SK-N-SH (cell line): ENCODE data around the gene FMNL2. TPM values are rescaled to one million over a fixed set of nuclear protein-coding genes. Genes with fewer than 3 reads are reported as not detected.

Experiments used
- CTCF ChIA-PET: fragments of 300-600, 350-600 bp; formaldehyde crosslinking; extraction: SDS; loops from one replicate; lab custom pipeline; 2021; lab: Yijun Ruan, JAX
- POLR2A ChIA-PET: fragments of 350-600 bp; sonication (Branson Sonifier 250); formaldehyde crosslinking; extraction: SDS; loops from one replicate; lab custom pipeline; 2020; ENCODE audit warnings: antibody characterized with exemption, inconsistent platforms; lab: Yijun Ruan, JAX
- DNase-seq: peaks from one replicate; pipeline ENCODE4 v3.0.0; 2012
- H2AFZ ChIP-seq: fragments of 200-600 bp; sonication (generic); 2 replicates; pipeline ENCODE4 v1.8.1; 2016; ENCODE audit warnings: antibody characterized with exemption, mild to moderate bottlenecking, low read depth
- H3F3A ChIP-seq: fragments of 200-600 bp; sonication (generic); replicated peaks from 2 replicates; pipeline ENCODE3; 2016; ENCODE audit warnings: antibody characterized with exemption, mild to moderate bottlenecking; ENCODE audit not compliant: insufficient read depth
- H3K27ac ChIP-seq, 2 experiments: fragments of 200-500 bp in 1 of 2; fragments of 200-600 bp in 1 of 2; sonication (Bioruptor generic) in 1 of 2; sonication (generic), shearing (Covaris generic) in 1 of 2; 2 replicates each; pipeline versions ENCODE4 v1.5.1 to v1.6.1; 2014 to 2016; ENCODE audit warnings: low read depth in 2 of 2, inconsistent platforms in 1 of 2, low read length in 1 of 2, mild to moderate bottlenecking in 1 of 2, mixed read lengths in 1 of 2
- H3K27me3 ChIP-seq: fragments of 200-600 bp; sonication (generic), shearing (Covaris generic); 2 replicates; pipeline ENCODE4 v1.6.1; 2016; ENCODE audit warnings: mixed run types; ENCODE audit not compliant: insufficient read depth
- H3K36me3 ChIP-seq, 2 experiments: fragments of 200-500 bp in 1 of 2; fragments of 200-600 bp in 1 of 2; sonication (Bioruptor generic) in 1 of 2; sonication (generic) in 1 of 2; replicated peaks in 1 of 2; 2 replicates each; pipeline versions ENCODE3 to v1.5.1; 2014 to 2016; ENCODE audit warnings: low read length in 1 of 2, mild to moderate bottlenecking in 1 of 2; ENCODE audit not compliant: insufficient read depth in 2 of 2, control insufficient read depth in 1 of 2
- H3K4me1 ChIP-seq, 2 experiments: fragments of 200-500 bp in 1 of 2; fragments of 200-600 bp in 1 of 2; sonication (Bioruptor generic) in 1 of 2; sonication (generic), shearing (Covaris generic) in 1 of 2; 2 replicates each; pipeline versions ENCODE4 v1.5.1 to v1.6.1; 2014 to 2016; ENCODE audit warnings: low read depth in 1 of 2, low read length in 1 of 2, mixed run types in 1 of 2; ENCODE audit not compliant: insufficient read depth in 2 of 2, control insufficient read depth in 1 of 2
- H3K4me2 ChIP-seq: fragments of 200-600 bp; sonication (generic), shearing (Covaris generic); 2 replicates; pipeline ENCODE4 v1.6.1; 2017; ENCODE audit warnings: mixed run types
- H3K4me3 ChIP-seq, 2 experiments: fragments of 200-500 bp in 1 of 2; fragments of 200-600 bp in 1 of 2; sonication (Bioruptor generic) in 1 of 2; sonication (generic), shearing (Covaris generic) in 1 of 2; 2 replicates each; pipeline versions ENCODE4 v1.5.1 to v1.8.1; 2014 to 2016; ENCODE audit warnings: low read depth in 2 of 2, inconsistent platforms in 1 of 2, low read length in 1 of 2, mild to moderate bottlenecking in 1 of 2, mixed read lengths in 1 of 2, moderate library complexity in 1 of 2
- H3K79me2 ChIP-seq: fragments of 200-600 bp; sonication (generic); 2 replicates; pipeline ENCODE4 v1.8.1; 2017; ENCODE audit warnings: mild to moderate bottlenecking; ENCODE audit not compliant: insufficient read depth
- H3K9ac ChIP-seq: fragments of 200-600 bp; sonication (generic); 2 replicates; pipeline ENCODE4 v1.6.1; 2017; ENCODE audit warnings: mixed run types
- H3K9me2 ChIP-seq: fragments of 200-600 bp; sonication (generic); 2 replicates; pipeline ENCODE4 v1.6.1; 2017; ENCODE audit warnings: mixed run types
- H3K9me3 ChIP-seq: fragments of 200-600 bp; sonication (generic); 2 replicates; pipeline ENCODE4 v1.6.1; 2017; ENCODE audit warnings: mixed run types, mild to moderate bottlenecking, moderate library complexity
- H4K20me1 ChIP-seq: fragments of 200-600 bp; sonication (generic); 2 replicates; pipeline ENCODE4 v1.6.1; 2017; ENCODE audit warnings: mild to moderate bottlenecking, mixed run types; ENCODE audit not compliant: insufficient read depth
- ELF1 ChIP-seq: IDR thresholded peaks from 2 replicates; pipeline ENCODE4 v1.4.0; 2012
- EP300 ChIP-seq, 2 experiments: IDR thresholded peaks; 2 replicates each; pipeline versions ENCODE4 v1.4.0 to v1.6.1; 2012; ENCODE audit warnings: borderline replicate concordance in 1 of 2, low read depth in 1 of 2, low read length in 1 of 2
- EZH2phosphoT487 ChIP-seq: fragments of 200-600 bp; sonication (generic); IDR thresholded peaks from 2 replicates; pipeline ENCODE4 v1.6.1; 2017; ENCODE audit warnings: low read depth, mixed run types, mild to moderate bottlenecking, antibody characterized with exemption, moderate library complexity, borderline replicate concordance
- FOSL2 ChIP-seq: IDR thresholded peaks from 2 replicates; pipeline ENCODE4 v1.4.0; 2012; ENCODE audit warnings: low read depth, mild to moderate bottlenecking, moderate library complexity, borderline replicate concordance
- FOXM1 ChIP-seq: IDR thresholded peaks from 2 replicates; pipeline ENCODE4 v1.4.0; 2012; ENCODE audit warnings: low read depth, mild to moderate bottlenecking
- GATA2 ChIP-seq: sonication (generic); formaldehyde crosslinking; IDR thresholded peaks from 2 replicates; pipeline ENCODE4 v1.5.0; 2020; ENCODE audit warnings: mild to moderate bottlenecking, missing genetic modification reagents
- JUND ChIP-seq: IDR thresholded peaks from 2 replicates; pipeline ENCODE4 v1.4.0; 2012
- MXI1 ChIP-seq: IDR thresholded peaks from 2 replicates; pipeline ENCODE4 v1.6.1; 2012; ENCODE audit warnings: mild to moderate bottlenecking, low read depth, low read length, improper control_type of control experiment
- NFIC ChIP-seq: IDR thresholded peaks from 2 replicates; pipeline ENCODE4 v1.4.0; 2012; ENCODE audit warnings: borderline replicate concordance
- NRF1 ChIP-seq: IDR thresholded peaks from 2 replicates; pipeline ENCODE4 v1.6.1; 2012; ENCODE audit warnings: low read depth, mild to moderate bottlenecking, low read length
- RAD21 ChIP-seq: IDR thresholded peaks from 2 replicates; pipeline ENCODE4 v1.6.1; 2012; ENCODE audit warnings: mild to moderate bottlenecking, low read length
- RCOR1 ChIP-seq: fragments of 150-350 bp; IDR thresholded peaks from 2 replicates; pipeline ENCODE4 v1.6.1; 2017; ENCODE audit warnings: antibody characterized with exemption, low read length
- RFX5 ChIP-seq: IDR thresholded peaks from 2 replicates; pipeline ENCODE4 v1.6.1; 2012; ENCODE audit warnings: mild to moderate bottlenecking, improper control_type of control experiment, low read length
- RXRA ChIP-seq: IDR thresholded peaks from 2 replicates; pipeline ENCODE4 v1.4.0; 2012; ENCODE audit warnings: low read depth, mild to moderate bottlenecking, borderline replicate concordance
- SIN3A ChIP-seq: IDR thresholded peaks from 2 replicates; pipeline ENCODE4 v1.6.1; 2012; ENCODE audit warnings: low read depth, mild to moderate bottlenecking, low read length, moderate library complexity, borderline replicate concordance
- SMC3 ChIP-seq: IDR thresholded peaks from 2 replicates; pipeline ENCODE4 v1.6.1; 2012; ENCODE audit warnings: low read depth, low read length, improper control_type of control experiment
- TAF1 ChIP-seq: IDR thresholded peaks from 2 replicates; pipeline ENCODE4 v1.6.1; 2012; ENCODE audit warnings: low read depth, mild to moderate bottlenecking, low read length, moderate library complexity, borderline replicate concordance
- TCF12 ChIP-seq: IDR thresholded peaks from 2 replicates; pipeline ENCODE4 v1.4.0; 2012
- TEAD4 ChIP-seq: IDR thresholded peaks from 2 replicates; pipeline ENCODE4 v1.4.0; 2012; ENCODE audit warnings: mild to moderate bottlenecking, borderline replicate concordance; ENCODE audit not compliant: insufficient read depth
- USF1 ChIP-seq: IDR thresholded peaks from 2 replicates; pipeline ENCODE4 v1.4.0; 2012; ENCODE audit warnings: low read depth, borderline replicate concordance
- WGBS: methylation state at CpG from one replicate; pipeline ENCODE4 v1.1.6; 2017; ENCODE audit warnings: low lambda C conversion rate; 5-methylcytosine and 5-hydroxymethylcytosine counted together
- polyA plus RNA-seq, 3 experiments: library from polyadenylated mRNA; depleted of rRNA; stranded (reverse); fragments of >200 nt; gene quantifications; 2 replicates each; pipeline ENCODE4 v1.2.3, GENCODE V29; 2012
- TF ChIP-seq, protein P1 (sequence below): fragments of 150-350 bp; IDR thresholded peaks from 2 replicates; pipeline ENCODE4 v1.6.1; 2016; ENCODE audit warnings: mild to moderate bottlenecking, low read depth, low read length
- TF ChIP-seq, protein P2 (sequence below): fragments of 150-350 bp; IDR thresholded peaks from 2 replicates; pipeline ENCODE4 v1.6.1; 2017; ENCODE audit warnings: antibody characterized with exemption, low read length, low read depth, borderline replicate concordance
- TF ChIP-seq, protein P3 (sequence below): IDR thresholded peaks from 2 replicates; pipeline ENCODE4; 2012

The FMNL2 gene
- polyA plus RNA-seq, 1 of the 3 experiments (the other 2 are of a cell fraction): 14.5 TPM

DNA sequence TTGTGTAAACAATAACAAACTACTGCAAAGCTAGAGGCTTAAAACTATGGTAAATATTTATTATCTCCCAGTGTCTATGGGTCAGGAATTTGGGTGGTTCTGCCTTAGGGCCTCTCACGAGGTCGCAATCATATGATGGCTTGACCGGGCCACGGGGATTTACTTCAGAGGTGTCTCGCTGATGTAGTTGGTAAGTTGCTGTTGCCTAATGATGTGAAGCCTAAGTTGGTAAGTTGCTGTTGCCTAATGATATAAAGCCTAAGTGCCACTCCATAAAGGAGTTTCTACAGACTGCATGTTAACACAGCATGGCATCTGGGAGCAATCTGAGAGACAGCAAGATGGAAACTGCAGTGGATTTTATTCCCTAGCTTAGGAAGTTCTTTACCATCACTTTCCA is 35.8 kb downstream of the FMNL2 start:
- POLR2A ChIA-PET: no interaction called here
- Histone ChIP-seq H3K9me2 (no peaks in the 10 kb centered on the region), H3K27ac (no peak overlapping the region), H3K4me2 (no peak overlapping the region), H3K9me3 (no peaks in the 10 kb centered on the region), H3K79me2 (peaks cover 52% of the 10 kb centered on the region), H2AFZ (no peak overlapping the region), H3K4me3 (no peak overlapping the region), H3K27me3 (no peaks in the 10 kb centered on the region), H3K36me3 (no peaks in the 10 kb centered on the region), H3K9ac (no peak overlapping the region), H4K20me1 (0 out of 2 replicates have a peak, but pooled peaks cover 7% of the 10 kb centered on the region), H3K4me1 (peaks cover 16 to 19% of the 10 kb centered on the region in 2 experiments; a peak in 3 of 4 replicates), H3F3A (peaks cover 4% of the 10 kb centered on the region)
- CTCF ChIA-PET: no interaction called here
- no peak for DNase-seq
- WGBS: 98% methylated on average over 5 of the region's 5 CpGs
- TF ChIP-seq RAD21: no peak
- TF ChIP-seq TEAD4: no peak
- TF ChIP-seq RCOR1: no peak
- no peak for TF ChIP-seq FOXM1
- TF ChIP-seq, protein P1, sequence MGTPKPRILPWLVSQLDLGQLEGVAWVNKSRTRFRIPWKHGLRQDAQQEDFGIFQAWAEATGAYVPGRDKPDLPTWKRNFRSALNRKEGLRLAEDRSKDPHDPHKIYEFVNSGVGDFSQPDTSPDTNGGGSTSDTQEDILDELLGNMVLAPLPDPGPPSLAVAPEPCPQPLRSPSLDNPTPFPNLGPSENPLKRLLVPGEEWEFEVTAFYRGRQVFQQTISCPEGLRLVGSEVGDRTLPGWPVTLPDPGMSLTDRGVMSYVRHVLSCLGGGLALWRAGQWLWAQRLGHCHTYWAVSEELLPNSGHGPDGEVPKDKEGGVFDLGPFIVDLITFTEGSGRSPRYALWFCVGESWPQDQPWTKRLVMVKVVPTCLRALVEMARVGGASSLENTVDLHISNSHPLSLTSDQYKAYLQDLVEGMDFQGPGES: no peak
- no peak for TF ChIP-seq USF1
- TF ChIP-seq TCF12: no peak
- no peak for TF ChIP-seq JUND
- no peak for TF ChIP-seq SIN3A
- no peak for TF ChIP-seq SMC3
- TF ChIP-seq NFIC: no peak
- TF ChIP-seq EZH2phosphoT487: no peak
- no peak for TF ChIP-seq GATA2 (CRISPR knock-in tag)

DNA sequence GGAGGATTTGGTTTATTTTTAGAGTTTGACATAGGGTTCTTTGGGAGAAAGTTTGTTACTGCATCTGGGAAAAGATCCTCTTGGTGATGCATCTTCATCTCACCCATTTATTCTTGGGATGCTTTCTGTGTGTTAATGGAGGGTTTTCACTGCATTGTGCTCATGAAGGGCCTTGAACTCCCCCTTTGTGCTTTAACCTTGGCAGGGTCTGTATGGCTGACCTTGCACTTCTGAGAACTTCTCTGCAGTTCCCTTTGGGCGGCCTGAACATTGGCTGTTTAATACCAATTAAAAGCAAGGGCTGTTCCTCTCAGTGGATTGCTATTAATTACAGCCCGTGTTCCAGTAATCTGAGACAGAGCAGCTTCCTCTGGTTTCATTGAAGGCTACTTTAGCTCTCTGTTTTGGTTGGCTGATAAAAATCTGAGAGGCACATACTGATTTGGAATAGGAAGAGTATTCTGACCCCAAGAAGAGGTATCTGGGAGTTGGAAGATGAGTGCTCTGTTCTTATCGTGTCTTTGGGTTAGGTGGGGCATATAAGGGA is 37.5 kb downstream of the FMNL2 start:
- Histone ChIP-seq H3K9me3 (no peaks in the 10 kb centered on the region), H3K27ac (no peak overlapping the region), H3K27me3 (no peaks in the 10 kb centered on the region), H3K79me2 (peaks cover 39% of the 10 kb centered on the region), H3F3A (peaks cover 4% of the 10 kb centered on the region), H2AFZ (no peak overlapping the region), H3K9ac (no peak overlapping the region), H3K4me1 (peaks cover 14 to 27% of the 10 kb centered on the region in 2 experiments; a peak in 3 of 4 replicates), H3K4me3 (no peak overlapping the region), H3K36me3 (no peaks in the 10 kb centered on the region), H3K4me2 (no peak overlapping the region), H3K9me2 (no peaks in the 10 kb centered on the region), H4K20me1 (0 out of 2 replicates have a peak, but pooled peaks cover 7% of the 10 kb centered on the region)
- DNase-seq: no peak
- ChIA-PET POLR2A (no interaction called here), CTCF (no interaction called here)
- WGBS: 41% methylated on average over 3 of the region's 3 CpGs
- no peak for TF ChIP-seq TAF1
- no peak for TF ChIP-seq GATA2 (CRISPR knock-in tag)
- TF ChIP-seq EP300 (IDR thresholded peaks at IDR 0.05; ENCODE audit: borderline replicate concordance in 1 of 2, low read depth in 1 of 2, low read length in 1 of 2): no peak
- TF ChIP-seq FOXM1: no peak
- no peak for TF ChIP-seq RFX5
- no peak for TF ChIP-seq RAD21
- TF ChIP-seq FOSL2: no peak
- TF ChIP-seq MXI1: no peak
- TF ChIP-seq USF1: no peak
- TF ChIP-seq, protein P2, sequence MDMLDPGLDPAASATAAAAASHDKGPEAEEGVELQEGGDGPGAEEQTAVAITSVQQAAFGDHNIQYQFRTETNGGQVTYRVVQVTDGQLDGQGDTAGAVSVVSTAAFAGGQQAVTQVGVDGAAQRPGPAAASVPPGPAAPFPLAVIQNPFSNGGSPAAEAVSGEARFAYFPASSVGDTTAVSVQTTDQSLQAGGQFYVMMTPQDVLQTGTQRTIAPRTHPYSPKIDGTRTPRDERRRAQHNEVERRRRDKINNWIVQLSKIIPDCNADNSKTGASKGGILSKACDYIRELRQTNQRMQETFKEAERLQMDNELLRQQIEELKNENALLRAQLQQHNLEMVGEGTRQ: no peak
- TF ChIP-seq SIN3A: no peak
- TF ChIP-seq, protein P3, sequence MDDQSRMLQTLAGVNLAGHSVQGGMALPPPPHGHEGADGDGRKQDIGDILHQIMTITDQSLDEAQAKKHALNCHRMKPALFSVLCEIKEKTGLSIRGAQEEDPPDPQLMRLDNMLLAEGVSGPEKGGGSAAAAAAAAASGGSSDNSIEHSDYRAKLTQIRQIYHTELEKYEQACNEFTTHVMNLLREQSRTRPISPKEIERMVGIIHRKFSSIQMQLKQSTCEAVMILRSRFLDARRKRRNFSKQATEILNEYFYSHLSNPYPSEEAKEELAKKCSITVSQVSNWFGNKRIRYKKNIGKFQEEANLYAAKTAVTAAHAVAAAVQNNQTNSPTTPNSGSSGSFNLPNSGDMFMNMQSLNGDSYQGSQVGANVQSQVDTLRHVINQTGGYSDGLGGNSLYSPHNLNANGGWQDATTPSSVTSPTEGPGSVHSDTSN: no peak
- TF ChIP-seq ELF1: no peak
- TF ChIP-seq RXRA: no peak
- TF ChIP-seq RCOR1: no peak
- TF ChIP-seq NRF1: no peak
- TF ChIP-seq NFIC: no peak
